Gastrocnemius medialis (tissue), 4 donors: ENCODE data around the gene TLR6.

Experiments used
- CTCF ChIP-seq, 5 experiments: fragments of 450-650 bp in 3 of 5; fragments of 200-600 bp in 2 of 5; sonication (generic) in 2 of 5; IDR thresholded peaks in 4 of 5; conservative IDR thresholded peaks in 1 of 5; 1 replicate in 4 of 5; 2 replicates in 1 of 5; pipeline ENCODE4 v1.5.1; 2016 to 2019; ENCODE audit warnings: antibody characterized with exemption in 5 of 5, mild to moderate bottlenecking in 3 of 5, moderate library complexity in 3 of 5
- POLR2A ChIP-seq, 2 donors: fragments of 450-650 bp; IDR thresholded peaks; one replicate each; pipeline ENCODE4 v1.6.1; 2017; ENCODE audit warnings: antibody characterized with exemption in 2 of 2, mild to moderate bottlenecking in 2 of 2, moderate library complexity in 2 of 2

GRCh38 chr4:38803833-38804653, 52.6 kb downstream of the TLR6 start:
- TF ChIP-seq POLR2A (IDR thresholded peaks at IDR 0.05) (no peak), CTCF (IDR thresholded peaks at IDR 0.05 in 4 of 5, conservative IDR thresholded peaks at IDR 0.05 in 1 of 5) (no peak)
